HCT116 (cell line): ENCODE data around the gene SRSF11.

ENCODE experiments used
- CEBPB ChIP-seq: IDR thresholded peaks from 2 replicates; pipeline ENCODE4 v1.6.1; 2012; ENCODE audit warnings: low read depth
- ELF1 ChIP-seq: IDR thresholded peaks from 2 replicates; pipeline ENCODE4 v1.6.1; 2012; ENCODE audit warnings: low read depth, borderline replicate concordance
- EZH2 ChIP-seq: fragments of 200-600 bp; sonication (generic); IDR thresholded peaks from 2 replicates; pipeline ENCODE4 v1.6.1; 2017; ENCODE audit warnings: antibody characterized with exemption, mixed run types
- EZH2phosphoT487 ChIP-seq: fragments of 200-600 bp; IDR thresholded peaks from 2 replicates; pipeline ENCODE4 v1.6.1; 2018; ENCODE audit warnings: antibody characterized with exemption, borderline replicate concordance
- POLR2A ChIP-seq: IDR thresholded peaks from 2 replicates; pipeline ENCODE4 v1.7.0; 2011; ENCODE audit warnings: borderline replicate concordance; ENCODE audit not compliant: insufficient read depth, insufficient read length; ENCODE audit errors: extremely low read depth
- POLR2AphosphoS5 ChIP-seq: IDR thresholded peaks from 2 replicates; pipeline ENCODE4 v1.6.1; 2011; ENCODE audit warnings: mild to moderate bottlenecking, low read depth, low read length, moderate library complexity
- RAD21 ChIP-seq: IDR thresholded peaks from 2 replicates; pipeline ENCODE4 v1.6.1; 2012; ENCODE audit warnings: low read depth, mild to moderate bottlenecking
- SIN3A ChIP-seq: IDR thresholded peaks from 2 replicates; pipeline ENCODE4 v1.6.1; 2012; ENCODE audit warnings: low read depth
- YY1 ChIP-seq: IDR thresholded peaks from 2 replicates; pipeline ENCODE4 v1.6.1; 2011; ENCODE audit warnings: low read length, low read depth, moderate library complexity, mild to moderate bottlenecking; ENCODE audit not compliant: insufficient replicate concordance; ENCODE audit errors: extremely low read depth
- ZFX ChIP-seq: fragments of 450-650 bp; IDR thresholded peaks from 2 replicates; pipeline ENCODE4 v1.6.1; 2017
- TF ChIP-seq, protein P1 (sequence below), 3 experiments: fragments of 200-600 bp in 1 of 3; sonication (generic) in 1 of 3; IDR thresholded peaks in 2 of 3; conservative IDR thresholded peaks in 1 of 3; 2 replicates each; pipeline ENCODE4 v1.5.1; 2012 to 2017; ENCODE audit warnings: low read depth in 2 of 3, low read length in 2 of 3, antibody characterized with exemption in 1 of 3, borderline replicate concordance in 1 of 3, control low read depth in 1 of 3, mild to moderate bottlenecking in 1 of 3, mixed read lengths in 1 of 3, mixed run types in 1 of 3, moderate library complexity in 1 of 3; ENCODE audit not compliant: insufficient read depth in 1 of 3
- TF ChIP-seq, protein P2 (sequence below): IDR thresholded peaks from 2 replicates; pipeline ENCODE4 v1.6.1; 2012; ENCODE audit warnings: low read depth
- TF ChIP-seq, protein P3 (sequence below): IDR thresholded peaks from 2 replicates; pipeline ENCODE4 v1.6.1; 2011; ENCODE audit warnings: mild to moderate bottlenecking, low read length, moderate library complexity; ENCODE audit not compliant: insufficient replicate concordance; ENCODE audit errors: extremely low read depth
- TF ChIP-seq, protein P4 (sequence below): IDR thresholded peaks from 2 replicates; pipeline ENCODE4 v1.6.1; 2012

DNA sequence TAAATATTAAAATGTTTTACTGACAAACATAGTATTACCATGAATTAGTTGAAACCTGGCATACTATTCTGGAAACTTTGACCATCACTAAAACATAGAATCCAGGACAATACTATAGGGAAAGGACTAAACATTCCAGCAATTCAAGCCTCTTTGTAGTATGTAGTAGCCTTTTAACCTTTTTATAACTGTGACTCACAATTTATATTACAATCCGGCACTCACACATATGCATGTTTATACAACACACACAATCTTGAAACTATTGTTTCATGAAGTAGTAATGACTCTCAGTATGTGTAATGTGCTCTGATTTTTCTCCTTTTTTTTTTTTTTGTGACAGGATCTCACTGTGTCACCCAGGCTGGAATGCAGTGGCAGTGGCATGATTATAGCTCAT, 69.0 kb downstream of the SRSF11 start:
- TF ChIP-seq, protein P1, sequence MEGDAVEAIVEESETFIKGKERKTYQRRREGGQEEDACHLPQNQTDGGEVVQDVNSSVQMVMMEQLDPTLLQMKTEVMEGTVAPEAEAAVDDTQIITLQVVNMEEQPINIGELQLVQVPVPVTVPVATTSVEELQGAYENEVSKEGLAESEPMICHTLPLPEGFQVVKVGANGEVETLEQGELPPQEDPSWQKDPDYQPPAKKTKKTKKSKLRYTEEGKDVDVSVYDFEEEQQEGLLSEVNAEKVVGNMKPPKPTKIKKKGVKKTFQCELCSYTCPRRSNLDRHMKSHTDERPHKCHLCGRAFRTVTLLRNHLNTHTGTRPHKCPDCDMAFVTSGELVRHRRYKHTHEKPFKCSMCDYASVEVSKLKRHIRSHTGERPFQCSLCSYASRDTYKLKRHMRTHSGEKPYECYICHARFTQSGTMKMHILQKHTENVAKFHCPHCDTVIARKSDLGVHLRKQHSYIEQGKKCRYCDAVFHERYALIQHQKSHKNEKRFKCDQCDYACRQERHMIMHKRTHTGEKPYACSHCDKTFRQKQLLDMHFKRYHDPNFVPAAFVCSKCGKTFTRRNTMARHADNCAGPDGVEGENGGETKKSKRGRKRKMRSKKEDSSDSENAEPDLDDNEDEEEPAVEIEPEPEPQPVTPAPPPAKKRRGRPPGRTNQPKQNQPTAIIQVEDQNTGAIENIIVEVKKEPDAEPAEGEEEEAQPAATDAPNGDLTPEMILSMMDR (IDR thresholded peaks at IDR 0.05 in 2 of 3, conservative IDR thresholded peaks at IDR 0.05 in 1 of 3; ENCODE audit: borderline replicate concordance in 1 of 3, insufficient read depth in 1 of 3, low read depth in 2 of 3, low read length in 2 of 3) = no peak
- TF ChIP-seq POLR2A = no peak
- no peak for TF ChIP-seq RAD21
- TF ChIP-seq EZH2phosphoT487 = no peak
- TF ChIP-seq EZH2 = no peak
- TF ChIP-seq ELF1 = no peak
- no peak for TF ChIP-seq CEBPB
- TF ChIP-seq ZFX = no peak
- TF ChIP-seq, protein P2, sequence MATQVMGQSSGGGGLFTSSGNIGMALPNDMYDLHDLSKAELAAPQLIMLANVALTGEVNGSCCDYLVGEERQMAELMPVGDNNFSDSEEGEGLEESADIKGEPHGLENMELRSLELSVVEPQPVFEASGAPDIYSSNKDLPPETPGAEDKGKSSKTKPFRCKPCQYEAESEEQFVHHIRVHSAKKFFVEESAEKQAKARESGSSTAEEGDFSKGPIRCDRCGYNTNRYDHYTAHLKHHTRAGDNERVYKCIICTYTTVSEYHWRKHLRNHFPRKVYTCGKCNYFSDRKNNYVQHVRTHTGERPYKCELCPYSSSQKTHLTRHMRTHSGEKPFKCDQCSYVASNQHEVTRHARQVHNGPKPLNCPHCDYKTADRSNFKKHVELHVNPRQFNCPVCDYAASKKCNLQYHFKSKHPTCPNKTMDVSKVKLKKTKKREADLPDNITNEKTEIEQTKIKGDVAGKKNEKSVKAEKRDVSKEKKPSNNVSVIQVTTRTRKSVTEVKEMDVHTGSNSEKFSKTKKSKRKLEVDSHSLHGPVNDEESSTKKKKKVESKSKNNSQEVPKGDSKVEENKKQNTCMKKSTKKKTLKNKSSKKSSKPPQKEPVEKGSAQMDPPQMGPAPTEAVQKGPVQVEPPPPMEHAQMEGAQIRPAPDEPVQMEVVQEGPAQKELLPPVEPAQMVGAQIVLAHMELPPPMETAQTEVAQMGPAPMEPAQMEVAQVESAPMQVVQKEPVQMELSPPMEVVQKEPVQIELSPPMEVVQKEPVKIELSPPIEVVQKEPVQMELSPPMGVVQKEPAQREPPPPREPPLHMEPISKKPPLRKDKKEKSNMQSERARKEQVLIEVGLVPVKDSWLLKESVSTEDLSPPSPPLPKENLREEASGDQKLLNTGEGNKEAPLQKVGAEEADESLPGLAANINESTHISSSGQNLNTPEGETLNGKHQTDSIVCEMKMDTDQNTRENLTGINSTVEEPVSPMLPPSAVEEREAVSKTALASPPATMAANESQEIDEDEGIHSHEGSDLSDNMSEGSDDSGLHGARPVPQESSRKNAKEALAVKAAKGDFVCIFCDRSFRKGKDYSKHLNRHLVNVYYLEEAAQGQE = no peak
- TF ChIP-seq, protein P3, sequence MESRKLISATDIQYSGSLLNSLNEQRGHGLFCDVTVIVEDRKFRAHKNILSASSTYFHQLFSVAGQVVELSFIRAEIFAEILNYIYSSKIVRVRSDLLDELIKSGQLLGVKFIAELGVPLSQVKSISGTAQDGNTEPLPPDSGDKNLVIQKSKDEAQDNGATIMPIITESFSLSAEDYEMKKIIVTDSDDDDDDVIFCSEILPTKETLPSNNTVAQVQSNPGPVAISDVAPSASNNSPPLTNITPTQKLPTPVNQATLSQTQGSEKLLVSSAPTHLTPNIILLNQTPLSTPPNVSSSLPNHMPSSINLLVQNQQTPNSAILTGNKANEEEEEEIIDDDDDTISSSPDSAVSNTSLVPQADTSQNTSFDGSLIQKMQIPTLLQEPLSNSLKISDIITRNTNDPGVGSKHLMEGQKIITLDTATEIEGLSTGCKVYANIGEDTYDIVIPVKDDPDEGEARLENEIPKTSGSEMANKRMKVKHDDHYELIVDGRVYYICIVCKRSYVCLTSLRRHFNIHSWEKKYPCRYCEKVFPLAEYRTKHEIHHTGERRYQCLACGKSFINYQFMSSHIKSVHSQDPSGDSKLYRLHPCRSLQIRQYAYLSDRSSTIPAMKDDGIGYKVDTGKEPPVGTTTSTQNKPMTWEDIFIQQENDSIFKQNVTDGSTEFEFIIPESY = no peak
- no peak for TF ChIP-seq POLR2AphosphoS5
- no peak for TF ChIP-seq SIN3A
- no peak for TF ChIP-seq YY1
- TF ChIP-seq, protein P4, sequence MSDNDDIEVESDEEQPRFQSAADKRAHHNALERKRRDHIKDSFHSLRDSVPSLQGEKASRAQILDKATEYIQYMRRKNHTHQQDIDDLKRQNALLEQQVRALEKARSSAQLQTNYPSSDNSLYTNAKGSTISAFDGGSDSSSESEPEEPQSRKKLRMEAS = no peak
